Uterus (tissue), 2 donors: Measurements from ENCODE around the gene AHCYL2.

ENCODE experiments used
- POLR2A ChIP-seq, 2 donors: fragments of 450-650 bp; IDR thresholded peaks; one replicate each; pipeline ENCODE4 v1.6.1; 2016; ENCODE audit warnings: antibody characterized with exemption in 2 of 2, mild to moderate bottlenecking in 1 of 2, moderate library complexity in 1 of 2
- TF ChIP-seq, protein P1 (sequence below), 4 experiments: fragments of 200-600 bp in 2 of 4; fragments of 450-650 bp in 2 of 4; sonication (generic) in 2 of 4; IDR thresholded peaks; one replicate each; pipeline ENCODE4 v1.5.1; 2016 to 2019; ENCODE audit warnings: antibody characterized with exemption in 4 of 4, mild to moderate bottlenecking in 2 of 4, moderate library complexity in 1 of 4

DNA sequence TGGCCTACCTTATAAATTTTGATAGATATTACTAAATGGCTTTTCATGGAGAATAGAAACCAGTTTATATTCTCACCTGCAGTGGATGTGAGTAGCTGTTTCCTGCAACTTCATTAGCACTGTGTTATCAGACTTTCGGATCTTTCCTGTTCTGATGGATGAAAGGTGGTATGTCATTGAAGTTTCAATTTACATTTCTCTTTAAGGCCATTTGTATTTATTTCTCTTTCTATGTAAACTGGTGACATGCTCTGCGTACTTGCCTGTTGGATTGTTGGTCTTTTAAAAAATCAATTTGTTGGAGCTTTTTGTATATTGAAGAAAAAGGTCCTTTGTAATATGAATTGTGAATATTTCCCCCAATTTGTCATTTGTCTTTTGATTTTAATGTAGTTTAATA is 113.6 kb downstream of the AHCYL2 start:
- TF ChIP-seq, protein P1, sequence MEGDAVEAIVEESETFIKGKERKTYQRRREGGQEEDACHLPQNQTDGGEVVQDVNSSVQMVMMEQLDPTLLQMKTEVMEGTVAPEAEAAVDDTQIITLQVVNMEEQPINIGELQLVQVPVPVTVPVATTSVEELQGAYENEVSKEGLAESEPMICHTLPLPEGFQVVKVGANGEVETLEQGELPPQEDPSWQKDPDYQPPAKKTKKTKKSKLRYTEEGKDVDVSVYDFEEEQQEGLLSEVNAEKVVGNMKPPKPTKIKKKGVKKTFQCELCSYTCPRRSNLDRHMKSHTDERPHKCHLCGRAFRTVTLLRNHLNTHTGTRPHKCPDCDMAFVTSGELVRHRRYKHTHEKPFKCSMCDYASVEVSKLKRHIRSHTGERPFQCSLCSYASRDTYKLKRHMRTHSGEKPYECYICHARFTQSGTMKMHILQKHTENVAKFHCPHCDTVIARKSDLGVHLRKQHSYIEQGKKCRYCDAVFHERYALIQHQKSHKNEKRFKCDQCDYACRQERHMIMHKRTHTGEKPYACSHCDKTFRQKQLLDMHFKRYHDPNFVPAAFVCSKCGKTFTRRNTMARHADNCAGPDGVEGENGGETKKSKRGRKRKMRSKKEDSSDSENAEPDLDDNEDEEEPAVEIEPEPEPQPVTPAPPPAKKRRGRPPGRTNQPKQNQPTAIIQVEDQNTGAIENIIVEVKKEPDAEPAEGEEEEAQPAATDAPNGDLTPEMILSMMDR (IDR thresholded peaks at IDR 0.05): no peak
- TF ChIP-seq POLR2A (IDR thresholded peaks at IDR 0.05): no peak
